Glutamatergic neuron (in vitro differentiated cells): ENCODE measurements around the gene MFSD6L. TPM values are rescaled to one million over a fixed set of nuclear protein-coding genes. Genes with fewer than 3 reads are reported as not detected.

ENCODE experiments used
- DNase-seq: peaks from one replicate; pipeline ENCODE4 v3.0.0; 2022
- H3K27ac Mint-ChIP-seq: one replicate; pipeline ENCODE4 v1.8.0; 2020; ENCODE audit warnings: mild to moderate bottlenecking, mixed read lengths, inconsistent platforms; ENCODE audit not compliant: unreplicated experiment
- H3K27me3 Mint-ChIP-seq: one replicate; pipeline ENCODE4 v1.8.0; 2020; ENCODE audit warnings: mild to moderate bottlenecking, moderate library complexity, mixed read lengths, inconsistent platforms; ENCODE audit not compliant: unreplicated experiment
- H3K36me3 Mint-ChIP-seq: one replicate; pipeline ENCODE4 v1.8.0; 2020; ENCODE audit warnings: mild to moderate bottlenecking, mixed read lengths, inconsistent platforms; ENCODE audit not compliant: unreplicated experiment
- H3K4me1 Mint-ChIP-seq: one replicate; pipeline ENCODE4 v1.8.0; 2020; ENCODE audit warnings: mild to moderate bottlenecking, low read depth, mixed read lengths, inconsistent platforms; ENCODE audit not compliant: unreplicated experiment
- H3K4me3 Mint-ChIP-seq: one replicate; pipeline ENCODE4 v1.8.0; 2020; ENCODE audit warnings: mild to moderate bottlenecking, mixed read lengths, inconsistent platforms; ENCODE audit not compliant: unreplicated experiment
- H3K9me3 Mint-ChIP-seq: one replicate; pipeline ENCODE4 v1.8.0; 2020; ENCODE audit warnings: mild to moderate bottlenecking, moderate library complexity, mixed read lengths, inconsistent platforms; ENCODE audit not compliant: unreplicated experiment
- total RNA-seq: library from RNA; stranded (reverse); fragmentation: NEBNext Ultra II Directional; extraction: Animal tissue kit (Norgen Biotek cat#: 25700); gene quantifications from one replicate; pipeline ENCODE4 v1.2.1, GENCODE V29; 2021; ENCODE audit not compliant: unreplicated experiment
- TF ChIP-seq, protein P1 (sequence below): fragments of 200-600 bp; sonication (generic); IDR thresholded peaks from one replicate; pipeline ENCODE4 v1.5.0; 2021; ENCODE audit not compliant: partially characterized antibody, unreplicated experiment

Gene MFSD6L
- total RNA-seq, 1 donor from 2014 or later: not detected

DNA sequence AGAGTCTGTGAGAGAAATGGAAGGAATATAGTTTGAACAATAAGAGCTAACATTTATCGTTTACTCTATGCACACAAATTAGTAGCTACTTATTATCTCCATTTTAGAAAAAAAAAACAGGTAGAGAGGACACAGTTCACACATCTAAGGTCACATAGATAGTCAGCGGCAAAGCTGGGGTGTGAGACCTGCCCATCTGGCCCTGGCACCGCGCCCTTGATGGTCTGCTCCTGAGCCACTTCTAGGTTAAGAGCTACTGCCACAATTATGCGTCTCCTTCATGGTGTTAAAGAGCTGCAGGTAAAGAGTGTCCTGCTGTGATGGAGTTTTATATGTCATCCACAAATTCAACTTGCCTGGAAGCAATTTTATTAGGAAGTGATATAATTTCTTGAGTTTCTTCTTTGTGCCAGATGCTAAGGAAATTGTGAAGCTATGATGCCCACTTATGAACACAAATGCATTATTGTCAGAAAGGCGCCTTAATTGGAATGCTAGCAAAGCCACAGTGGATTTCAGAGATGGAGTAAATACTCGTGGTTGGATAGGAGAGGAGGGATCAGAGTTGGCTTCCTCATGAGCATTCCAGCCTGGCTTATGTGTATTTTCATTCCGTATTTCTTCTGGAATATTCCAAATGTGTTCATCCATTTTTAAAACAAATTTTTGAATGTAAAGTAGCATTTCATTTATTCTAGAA lies 21.3 kb upstream of the MFSD6L start:
- peaks cover 9% of the 10 kb centered on the region for H3K27me3 Mint-ChIP-seq
- H3K4me1 Mint-ChIP-seq: no peaks in the 10 kb centered on the region
- TF ChIP-seq, protein P1, sequence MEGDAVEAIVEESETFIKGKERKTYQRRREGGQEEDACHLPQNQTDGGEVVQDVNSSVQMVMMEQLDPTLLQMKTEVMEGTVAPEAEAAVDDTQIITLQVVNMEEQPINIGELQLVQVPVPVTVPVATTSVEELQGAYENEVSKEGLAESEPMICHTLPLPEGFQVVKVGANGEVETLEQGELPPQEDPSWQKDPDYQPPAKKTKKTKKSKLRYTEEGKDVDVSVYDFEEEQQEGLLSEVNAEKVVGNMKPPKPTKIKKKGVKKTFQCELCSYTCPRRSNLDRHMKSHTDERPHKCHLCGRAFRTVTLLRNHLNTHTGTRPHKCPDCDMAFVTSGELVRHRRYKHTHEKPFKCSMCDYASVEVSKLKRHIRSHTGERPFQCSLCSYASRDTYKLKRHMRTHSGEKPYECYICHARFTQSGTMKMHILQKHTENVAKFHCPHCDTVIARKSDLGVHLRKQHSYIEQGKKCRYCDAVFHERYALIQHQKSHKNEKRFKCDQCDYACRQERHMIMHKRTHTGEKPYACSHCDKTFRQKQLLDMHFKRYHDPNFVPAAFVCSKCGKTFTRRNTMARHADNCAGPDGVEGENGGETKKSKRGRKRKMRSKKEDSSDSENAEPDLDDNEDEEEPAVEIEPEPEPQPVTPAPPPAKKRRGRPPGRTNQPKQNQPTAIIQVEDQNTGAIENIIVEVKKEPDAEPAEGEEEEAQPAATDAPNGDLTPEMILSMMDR: no peak
- H3K9me3 Mint-ChIP-seq: no peaks in the 10 kb centered on the region
- no peak for DNase-seq
- H3K36me3 Mint-ChIP-seq: peaks cover 5% of the 10 kb centered on the region
- H3K4me3 Mint-ChIP-seq: no peak overlapping the region
- H3K27ac Mint-ChIP-seq: no peak overlapping the region

DNA sequence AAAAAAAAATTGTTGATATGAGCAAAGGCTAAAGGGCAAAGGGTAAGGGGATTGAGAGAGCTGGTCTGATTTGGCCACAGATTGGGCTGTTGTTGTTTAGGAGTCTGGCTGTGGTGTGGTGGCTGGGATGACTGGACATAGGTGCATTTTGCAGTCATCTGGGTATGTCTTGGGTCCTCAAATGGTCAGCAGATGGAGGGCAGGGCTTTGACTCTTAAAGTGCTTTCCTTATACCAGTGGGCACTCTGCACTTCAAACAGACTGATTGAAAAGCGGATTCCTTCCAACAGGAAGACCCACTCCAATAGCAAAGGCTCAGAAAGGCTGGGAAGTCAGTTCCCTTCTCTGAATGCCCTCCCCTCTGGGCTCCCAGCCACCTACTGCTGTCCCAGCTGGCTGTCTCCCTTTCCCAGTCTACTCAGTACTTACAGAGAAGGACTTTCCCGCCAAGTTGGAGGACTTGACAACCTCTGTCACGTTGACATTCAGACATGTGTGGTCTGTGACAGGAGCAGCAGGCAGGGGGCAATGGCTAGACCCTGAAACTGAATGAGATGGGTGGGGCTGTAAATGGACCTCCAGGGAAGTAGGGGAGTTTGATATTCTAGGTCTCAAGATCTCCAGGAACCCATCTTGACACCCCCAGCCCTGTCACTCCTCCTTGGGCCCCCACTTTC lies 19.6 kb upstream of the MFSD6L start:
- peaks cover 9% of the 10 kb centered on the region for H3K27me3 Mint-ChIP-seq

DNA sequence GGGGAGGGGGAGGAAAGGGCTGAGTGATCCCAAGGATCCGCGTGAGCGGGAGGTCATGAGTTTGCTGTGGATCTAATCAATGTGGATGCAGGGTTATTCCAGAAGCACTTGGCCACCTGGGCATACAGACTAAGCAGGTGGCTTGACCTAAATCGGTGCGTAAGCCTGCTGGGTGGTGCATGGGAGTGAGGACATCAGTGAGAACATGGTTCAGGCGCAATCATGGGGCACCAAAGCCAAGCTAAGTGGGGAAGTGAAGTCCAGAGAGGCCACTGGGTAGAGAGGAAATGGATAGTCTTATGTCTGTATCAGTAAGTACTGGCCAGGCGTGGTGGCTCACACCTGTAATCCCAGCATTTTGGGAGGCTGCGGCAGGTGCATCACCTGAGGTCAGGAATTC lies 18.9 kb upstream of the MFSD6L start:
- no peak overlapping the region for H3K27ac Mint-ChIP-seq
- DNase-seq: no peak
- H3K9me3 Mint-ChIP-seq: peaks cover 2% of the 10 kb centered on the region
- peaks cover 2% of the 10 kb centered on the region for H3K36me3 Mint-ChIP-seq
- H3K4me1 Mint-ChIP-seq: no peaks in the 10 kb centered on the region
- TF ChIP-seq, protein P1: no peak
- no peak overlapping the region for H3K4me3 Mint-ChIP-seq
- peaks cover 9% of the 10 kb centered on the region for H3K27me3 Mint-ChIP-seq

More for the DNA sequence above, 19.6 kb upstream of the MFSD6L start:
- TF ChIP-seq, protein P1: no peak
- no peak for DNase-seq
- no peaks in the 10 kb centered on the region for H3K9me3 Mint-ChIP-seq
- no peak overlapping the region for H3K27ac Mint-ChIP-seq
- peaks cover 5% of the 10 kb centered on the region for H3K36me3 Mint-ChIP-seq
- no peak overlapping the region for H3K4me3 Mint-ChIP-seq
- no peaks in the 10 kb centered on the region for H3K4me1 Mint-ChIP-seq

DNA sequence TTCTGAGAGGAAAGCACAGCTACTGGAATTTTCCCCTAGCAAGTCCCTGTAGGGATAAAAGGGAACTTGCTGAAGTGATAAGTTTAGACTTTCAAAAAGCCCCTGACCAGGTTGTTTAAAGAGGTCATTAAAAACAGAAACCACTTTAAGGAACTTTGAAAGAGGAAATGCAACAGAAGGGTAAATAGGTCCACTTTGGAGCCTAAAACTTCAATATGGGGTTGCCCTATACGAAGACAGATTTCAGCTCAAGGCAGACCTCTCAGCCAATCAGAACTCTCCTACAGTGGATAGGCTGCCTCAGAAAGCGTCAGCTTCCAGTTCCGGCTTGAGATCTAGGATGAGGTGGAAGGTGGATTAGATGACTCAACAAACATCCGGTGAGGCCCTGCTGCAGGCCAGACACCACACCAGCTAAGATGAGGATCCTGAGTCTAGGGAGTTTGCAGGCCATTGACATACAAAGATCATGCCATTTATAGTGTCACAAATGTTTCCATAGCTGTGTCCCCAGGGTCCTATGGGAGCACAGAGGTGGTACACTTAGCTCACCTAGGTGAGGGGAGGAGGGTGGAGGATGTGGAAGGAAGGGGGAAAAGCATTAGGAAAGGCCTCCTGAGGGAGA lies 7.9 kb upstream of the MFSD6L start:
- Mint-ChIP-seq H3K4me3 (no peak overlapping the region), H3K9me3 (peaks cover 4% of the 10 kb centered on the region), H3K27ac (no peak overlapping the region), H3K27me3 (no peaks in the 10 kb centered on the region), H3K36me3 (peaks cover 7% of the 10 kb centered on the region), H3K4me1 (no peaks in the 10 kb centered on the region)
- no peak for DNase-seq
- TF ChIP-seq, protein P1: no peak
